GM18520 (cell line): Measurements from ENCODE around the gene CYP2F1.

Experiments
- ATAC-seq: cut with Tn5 transposase; IDR thresholded peaks from one replicate; pipeline ENCODE4 v1.9.1; 2021; ENCODE audit not compliant: unreplicated experiment

Gene CYP2F1

GRCh38 chr19:41175801-41176777 is 61.9 kb downstream of the CYP2F1 start:
- no peak for ATAC-seq
